A549 (cell line): ENCODE data around the gene KIF9.

Source experiments
- GATA3 ChIP-seq: IDR thresholded peaks from 2 replicates; pipeline ENCODE4 v1.6.1; 2012; ENCODE audit warnings: borderline replicate concordance
- KDM1A ChIP-seq: fragments of 200-600 bp; sonication (generic); IDR thresholded peaks from 2 replicates; pipeline ENCODE4 v1.6.1; 2016; ENCODE audit warnings: low read depth, mild to moderate bottlenecking
- KDM5A ChIP-seq: fragments of 200-600 bp; sonication (generic); IDR thresholded peaks from 2 replicates; pipeline ENCODE4 v1.6.1; 2016; ENCODE audit warnings: antibody characterized with exemption, mild to moderate bottlenecking
- MAZ ChIP-seq: fragments of 150-350 bp; IDR thresholded peaks from 2 replicates; pipeline ENCODE4 v1.6.1; 2014; ENCODE audit warnings: antibody characterized with exemption, low read depth, low read length, borderline replicate concordance
- MYC ChIP-seq: IDR thresholded peaks from 2 replicates; pipeline ENCODE4 v1.6.1; 2012; ENCODE audit warnings: mild to moderate bottlenecking, inconsistent platforms, low read length, improper control_type of control experiment, borderline replicate concordance
- PBX3 ChIP-seq: IDR thresholded peaks from 2 replicates; pipeline ENCODE4 v1.6.1; 2012
- POLR2A ChIP-seq: IDR thresholded peaks from 2 replicates; pipeline ENCODE4 v1.6.1; 2012; ENCODE audit warnings: mild to moderate bottlenecking, low read length
- RAD21 ChIP-seq, 2 experiments: fragments of >200 bp in 1 of 2; sonication (Bioruptor Twin) in 1 of 2; formaldehyde crosslinking in 1 of 2; IDR thresholded peaks in 1 of 2; conservative IDR thresholded peaks in 1 of 2; 2 replicates in 1 of 2; 3 replicates in 1 of 2; pipeline ENCODE4 v1.6.1; 2012 to 2018; ENCODE audit warnings: inconsistent platforms in 1 of 2
- SMC3 ChIP-seq: fragments of >200 bp; sonication (Bioruptor Twin); formaldehyde crosslinking; IDR thresholded peaks from 3 replicates; pipeline ENCODE4 v1.6.1; 2018; ENCODE audit warnings: inconsistent platforms
- TP53 ChIP-seq: fragments of 250-450 bp; sonication (Bioruptor Pico); IDR thresholded peaks from 2 replicates; pipeline ENCODE4 v1.5.0; 2021; ENCODE audit warnings: mild to moderate bottlenecking, moderate library complexity
- USF2 ChIP-seq: fragments of 450-650 bp; IDR thresholded peaks from 2 replicates; pipeline ENCODE4 v1.6.1; 2014; ENCODE audit warnings: antibody characterized with exemption
- ZFP36 ChIP-seq: fragments of 450-650 bp; IDR thresholded peaks from 2 replicates; pipeline ENCODE4 v1.6.1; 2014; ENCODE audit warnings: borderline replicate concordance; ENCODE audit not compliant: partially characterized antibody
- TF ChIP-seq, protein P1 (sequence below): fragments of >200 bp; sonication (Bioruptor Twin); formaldehyde crosslinking; IDR thresholded peaks from 3 replicates; pipeline ENCODE4 v1.5.1; 2016
- TF ChIP-seq, protein P2 (sequence below): IDR thresholded peaks from 2 replicates; pipeline ENCODE4 v1.6.1; 2012

DNA sequence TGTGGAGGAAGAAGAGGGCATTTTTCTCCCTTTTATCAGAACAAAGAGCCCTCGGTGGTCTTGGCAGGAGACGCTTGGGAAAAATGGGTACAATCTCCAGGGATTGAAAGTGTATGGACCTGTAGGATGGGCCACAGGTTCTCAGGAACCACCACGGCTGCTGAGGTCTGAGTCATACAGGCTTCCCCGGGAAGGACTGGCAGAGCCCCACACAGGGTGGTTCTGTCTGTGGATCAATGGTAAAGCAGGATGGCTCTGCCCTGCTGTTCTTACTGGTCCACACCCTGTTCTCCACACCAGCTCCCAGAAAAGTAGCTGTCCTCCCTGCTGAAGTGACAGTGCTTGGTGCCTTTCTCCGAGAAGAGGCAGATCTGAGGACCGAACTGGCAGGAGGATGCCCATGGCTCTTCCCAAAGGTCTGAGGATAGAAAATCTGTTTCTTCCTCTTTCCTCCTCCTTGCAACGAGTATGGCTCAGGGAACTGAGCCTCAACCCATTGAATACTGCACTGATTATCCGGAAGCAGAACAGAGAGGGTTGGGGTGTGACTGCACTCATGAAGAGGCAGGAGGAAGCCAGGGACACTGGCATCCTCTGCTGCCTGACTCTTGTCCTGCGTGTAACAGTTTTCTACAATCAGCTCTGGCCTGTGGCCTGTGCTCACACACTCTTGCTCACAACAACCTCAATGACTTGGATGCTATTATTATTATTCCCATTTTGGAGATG, 39.0 kb downstream of the KIF9 start:
- no peak for TF ChIP-seq ZFP36
- no peak for TF ChIP-seq POLR2A
- TF ChIP-seq KDM5A = no peak
- no peak for TF ChIP-seq USF2
- TF ChIP-seq, protein P1, sequence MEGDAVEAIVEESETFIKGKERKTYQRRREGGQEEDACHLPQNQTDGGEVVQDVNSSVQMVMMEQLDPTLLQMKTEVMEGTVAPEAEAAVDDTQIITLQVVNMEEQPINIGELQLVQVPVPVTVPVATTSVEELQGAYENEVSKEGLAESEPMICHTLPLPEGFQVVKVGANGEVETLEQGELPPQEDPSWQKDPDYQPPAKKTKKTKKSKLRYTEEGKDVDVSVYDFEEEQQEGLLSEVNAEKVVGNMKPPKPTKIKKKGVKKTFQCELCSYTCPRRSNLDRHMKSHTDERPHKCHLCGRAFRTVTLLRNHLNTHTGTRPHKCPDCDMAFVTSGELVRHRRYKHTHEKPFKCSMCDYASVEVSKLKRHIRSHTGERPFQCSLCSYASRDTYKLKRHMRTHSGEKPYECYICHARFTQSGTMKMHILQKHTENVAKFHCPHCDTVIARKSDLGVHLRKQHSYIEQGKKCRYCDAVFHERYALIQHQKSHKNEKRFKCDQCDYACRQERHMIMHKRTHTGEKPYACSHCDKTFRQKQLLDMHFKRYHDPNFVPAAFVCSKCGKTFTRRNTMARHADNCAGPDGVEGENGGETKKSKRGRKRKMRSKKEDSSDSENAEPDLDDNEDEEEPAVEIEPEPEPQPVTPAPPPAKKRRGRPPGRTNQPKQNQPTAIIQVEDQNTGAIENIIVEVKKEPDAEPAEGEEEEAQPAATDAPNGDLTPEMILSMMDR = no peak
- no peak for TF ChIP-seq MAZ
- no peak for TF ChIP-seq RAD21 (conservative IDR thresholded peaks at IDR 0.05 in 1 of 2, IDR thresholded peaks at IDR 0.05 in 1 of 2)
- no peak for TF ChIP-seq KDM1A
- TF ChIP-seq GATA3 = no peak
- TF ChIP-seq, protein P2, sequence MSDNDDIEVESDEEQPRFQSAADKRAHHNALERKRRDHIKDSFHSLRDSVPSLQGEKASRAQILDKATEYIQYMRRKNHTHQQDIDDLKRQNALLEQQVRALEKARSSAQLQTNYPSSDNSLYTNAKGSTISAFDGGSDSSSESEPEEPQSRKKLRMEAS = no peak
- TF ChIP-seq TP53 (CRISPR knock-in tag) = no peak
- TF ChIP-seq PBX3 = no peak
- TF ChIP-seq MYC = no peak
- no peak for TF ChIP-seq SMC3
